DND-41 (cell line): ENCODE measurements around the gene PRR15L.

Experiments used
- ATAC-seq: fragments of 200-7000 bp; cut with Tn5 transposase; 3 replicates; pipeline ENCODE4 v1.9.1; 2021; ENCODE audit warnings: low read depth; ENCODE audit not compliant: insufficient read depth
- DNase-seq: peaks from one replicate; pipeline ENCODE4 v3.0.0-alpha.2; 2020
- H2AFZ ChIP-seq: 2 replicates; pipeline ENCODE4 v1.6.0; 2012; ENCODE audit warnings: low read depth, low read length
- H3K27ac ChIP-seq: 2 replicates; pipeline ENCODE4 v1.5.1; 2012; ENCODE audit warnings: low read length, inconsistent platforms
- H3K27me3 ChIP-seq: fragments of 200-600 bp; sonication (generic); 2 replicates; pipeline ENCODE4 v1.6.0; 2012; ENCODE audit warnings: low read length, mild to moderate bottlenecking, inconsistent platforms; ENCODE audit not compliant: insufficient read depth, poor library complexity
- H3K36me3 ChIP-seq: 2 replicates; pipeline ENCODE4 v1.5.1; 2012; ENCODE audit warnings: low read length, inconsistent platforms; ENCODE audit not compliant: insufficient read depth
- H3K4me1 ChIP-seq: 2 replicates; pipeline ENCODE4 v1.5.1; 2012; ENCODE audit warnings: mild to moderate bottlenecking, low read length; ENCODE audit not compliant: insufficient read depth
- H3K4me2 ChIP-seq: 2 replicates; pipeline ENCODE4 v1.6.0; 2012; ENCODE audit warnings: mild to moderate bottlenecking, moderate library complexity, low read length, inconsistent platforms; ENCODE audit not compliant: insufficient read depth
- H3K4me3 ChIP-seq, 2 experiments: fragments of 200-600 bp in 1 of 2; shearing (Covaris generic) in 1 of 2; 2 replicates each; pipeline ENCODE4 v1.5.1; 2012 to 2016; ENCODE audit warnings: inconsistent platforms in 2 of 2, low read length in 2 of 2, mild to moderate bottlenecking in 2 of 2, low read depth in 1 of 2, moderate library complexity in 1 of 2
- H3K79me2 ChIP-seq: 2 replicates; pipeline ENCODE4 v1.6.0; 2012; ENCODE audit warnings: low read length, inconsistent platforms; ENCODE audit not compliant: insufficient read depth
- H3K9ac ChIP-seq: 2 replicates; pipeline ENCODE4 v1.6.0; 2012; ENCODE audit warnings: low read depth, mild to moderate bottlenecking, inconsistent platforms, low read length, moderate library complexity
- H3K9me3 ChIP-seq: 2 replicates; pipeline ENCODE4 v1.5.1; 2012; ENCODE audit warnings: low read length, moderate library complexity, mild to moderate bottlenecking, inconsistent platforms; ENCODE audit not compliant: insufficient read depth, severe bottlenecking
- H4K20me1 ChIP-seq: 2 replicates; pipeline ENCODE4 v1.6.0; 2012; ENCODE audit warnings: low read length; ENCODE audit not compliant: insufficient read depth
- CTCF ChIP-seq: IDR thresholded peaks from 2 replicates; pipeline ENCODE4 v1.5.1; 2012; ENCODE audit warnings: borderline replicate concordance, low read length, moderate library complexity, mild to moderate bottlenecking; ENCODE audit not compliant: poor library complexity, severe bottlenecking; ENCODE audit errors: extremely low read depth
- EZH2 ChIP-seq: IDR thresholded peaks from 3 replicates; pipeline ENCODE4 v1.6.1; 2012; ENCODE audit warnings: borderline replicate concordance, low read depth, mild to moderate bottlenecking, moderate library complexity, low read length, inconsistent platforms; ENCODE audit not compliant: severe bottlenecking

Gene PRR15L

DNA sequence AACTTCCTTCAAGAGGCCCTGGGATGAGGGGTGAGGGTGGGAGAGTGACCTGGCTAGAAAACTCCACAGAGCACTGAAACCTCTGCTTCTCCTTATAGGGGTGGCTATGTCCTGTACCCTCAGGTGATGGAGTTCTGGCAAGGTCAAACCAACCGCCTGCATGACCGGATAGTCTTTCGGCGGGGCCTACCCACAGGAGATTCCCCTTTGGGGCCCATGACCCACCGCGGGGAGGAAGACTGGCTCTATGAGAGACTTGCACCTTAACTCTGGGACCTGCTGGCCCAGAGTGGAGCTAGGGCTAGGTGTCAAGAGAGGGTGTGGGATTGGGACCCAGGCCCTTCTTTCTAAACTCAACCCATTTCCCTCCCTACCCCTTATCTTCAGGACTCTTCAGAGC, 11.2 kb downstream of the PRR15L start:
- H3K4me3 ChIP-seq = no peak overlapping the region
- ATAC-seq = no peak
- no peaks in the 10 kb centered on the region for H3K9me3 ChIP-seq
- no peaks in the 10 kb centered on the region for H3K27me3 ChIP-seq
- no peak overlapping the region for H2AFZ ChIP-seq
- peaks cover 31% of the 10 kb centered on the region for H3K36me3 ChIP-seq
- H3K27ac ChIP-seq = no peak overlapping the region
- H3K4me1 ChIP-seq = peaks cover 25% of the 10 kb centered on the region
- no peaks in the 10 kb centered on the region for H4K20me1 ChIP-seq
- H3K79me2 ChIP-seq = peaks cover 12% of the 10 kb centered on the region
- H3K4me2 ChIP-seq = no peak overlapping the region
- TF ChIP-seq EZH2 = no peak
- no peak for TF ChIP-seq CTCF
- no peak for DNase-seq
- no peak overlapping the region for H3K9ac ChIP-seq

GRCh38 chr17:47945529-47946508, 11.9 kb downstream of the PRR15L start:
- no peak overlapping the region for H3K27ac ChIP-seq
- no peak overlapping the region for H3K9ac ChIP-seq
- H3K9me3 ChIP-seq = no peaks in the 10 kb centered on the region
- no peaks in the 10 kb centered on the region for H4K20me1 ChIP-seq
- H3K4me1 ChIP-seq = peaks cover 28% of the 10 kb centered on the region
- no peak overlapping the region for H3K4me2 ChIP-seq
- ATAC-seq (no peak), DNase-seq (no peak)
- H3K4me3 ChIP-seq = no peak overlapping the region
- peaks cover 14% of the 10 kb centered on the region for H3K79me2 ChIP-seq
- no peak for TF ChIP-seq EZH2
- no peak for TF ChIP-seq CTCF
- no peak overlapping the region for H2AFZ ChIP-seq
- H3K27me3 ChIP-seq = no peaks in the 10 kb centered on the region
- H3K36me3 ChIP-seq = peaks cover 31% of the 10 kb centered on the region

- H3K4me1 ChIP-seq = peaks cover 36% of the 10 kb centered on the region
- H3K9me3 ChIP-seq = no peaks in the 10 kb centered on the region
- no peak overlapping the region for H3K27ac ChIP-seq
- no peaks in the 10 kb centered on the region for H4K20me1 ChIP-seq
- no peak overlapping the region for H3K4me2 ChIP-seq
- peaks cover 31% of the 10 kb centered on the region for H3K36me3 ChIP-seq
- no peak overlapping the region for H3K4me3 ChIP-seq
- peaks cover 16% of the 10 kb centered on the region for H3K79me2 ChIP-seq
- H2AFZ ChIP-seq = no peak overlapping the region
- ATAC-seq = no peak
- no peak overlapping the region for H3K9ac ChIP-seq
- DNase-seq = no peak
- H3K27me3 ChIP-seq = no peaks in the 10 kb centered on the region
- TF ChIP-seq CTCF (no peak), EZH2 (no peak)
Measured at GRCh38 chr17:47945080-47945479, 12.6 kb downstream of the PRR15L start.
